Liver (tissue), 9 donors: Measurements from ENCODE around the gene BUD13. TPM values are rescaled to one million over a fixed set of nuclear protein-coding genes. Genes with fewer than 3 reads are reported as not detected.

Source experiments
- DNase-seq: peaks from one replicate; pipeline ENCODE4 v3.0.0-alpha.2; 2017; ENCODE audit warnings: low spot score
- H3K27ac ChIP-seq, 2 donors: one replicate each; pipeline ENCODE4 v1.7.0; 2013; ENCODE audit warnings: inconsistent platforms in 2 of 2, low read length in 2 of 2, control low read depth in 1 of 2, low read depth in 1 of 2, mild to moderate bottlenecking in 1 of 2
- H3K27me3 ChIP-seq, 4 donors: one replicate each; pipeline versions ENCODE4 v1.6.1 to v1.7.0; 2013; ENCODE audit warnings: low read length in 3 of 4, inconsistent platforms in 1 of 4, mild to moderate bottlenecking in 1 of 4, moderate library complexity in 1 of 4; ENCODE audit not compliant: control insufficient read depth in 4 of 4, insufficient read depth in 4 of 4
- H3K36me3 ChIP-seq, 4 donors: one replicate each; pipeline versions ENCODE4 v1.6.1 to v1.7.0; 2013; ENCODE audit warnings: low read length in 3 of 4, mild to moderate bottlenecking in 3 of 4, low read depth in 1 of 4, moderate library complexity in 1 of 4; ENCODE audit not compliant: control insufficient read depth in 4 of 4, insufficient read depth in 3 of 4
- H3K4me1 ChIP-seq, 4 donors: one replicate each; pipeline versions ENCODE4 v1.6.1 to v1.7.0; 2013; ENCODE audit warnings: low read length in 3 of 4, mild to moderate bottlenecking in 3 of 4, moderate library complexity in 1 of 4; ENCODE audit not compliant: control insufficient read depth in 4 of 4, insufficient read depth in 4 of 4
- H3K4me3 ChIP-seq, 3 donors: one replicate each; pipeline versions ENCODE4 v1.6.1 to v1.7.0; 2013; ENCODE audit warnings: low read length in 3 of 3, control low read depth in 1 of 3, low read depth in 1 of 3, mild to moderate bottlenecking in 1 of 3
- H3K9ac ChIP-seq, 2 donors: one replicate each; pipeline ENCODE4 v1.7.0; 2013; ENCODE audit warnings: low read length in 2 of 2, mild to moderate bottlenecking in 2 of 2, moderate library complexity in 2 of 2, control low read depth in 1 of 2, low read depth in 1 of 2
- H3K9me3 ChIP-seq, 4 donors: one replicate each; pipeline versions ENCODE4 v1.6.1 to v1.7.0; 2013; ENCODE audit warnings: low read length in 3 of 4; ENCODE audit not compliant: control insufficient read depth in 4 of 4
- ATF3 ChIP-seq: IDR thresholded peaks from 2 replicates; pipeline ENCODE4 v1.6.1; 2016; ENCODE audit warnings: antibody characterized with exemption
- EGR1 ChIP-seq, 2 donors: IDR thresholded peaks; 2 replicates each; pipeline ENCODE4 v1.6.1; 2016 to 2018; ENCODE audit warnings: antibody characterized with exemption in 2 of 2, low read depth in 2 of 2
- FOXA1 ChIP-seq: IDR thresholded peaks from 2 replicates; pipeline ENCODE4 v1.6.1; 2016; ENCODE audit warnings: antibody characterized with exemption
- FOXA2 ChIP-seq: IDR thresholded peaks from 2 replicates; pipeline ENCODE4 v1.6.1; 2016; ENCODE audit warnings: antibody characterized with exemption
- GABPA ChIP-seq, 2 donors: IDR thresholded peaks in 1 of 2; conservative IDR thresholded peaks in 1 of 2; 2 replicates each; pipeline ENCODE4 v1.6.1; 2016; ENCODE audit warnings: antibody characterized with exemption in 2 of 2, mild to moderate bottlenecking in 1 of 2, moderate library complexity in 1 of 2
- HNF4A ChIP-seq, 2 donors: conservative IDR thresholded peaks; 2 replicates each; pipeline ENCODE4 v1.6.1; 2016; ENCODE audit warnings: antibody characterized with exemption in 2 of 2, mild to moderate bottlenecking in 2 of 2
- HNF4G ChIP-seq: IDR thresholded peaks from 2 replicates; pipeline ENCODE4 v1.6.1; 2016; ENCODE audit warnings: antibody characterized with exemption
- JUND ChIP-seq, 2 donors: IDR thresholded peaks; 2 replicates each; pipeline ENCODE4 v1.6.1; 2016; ENCODE audit warnings: antibody characterized with exemption in 2 of 2
- NR2F2 ChIP-seq: IDR thresholded peaks from 2 replicates; pipeline ENCODE4 v1.6.1; 2016; ENCODE audit warnings: antibody characterized with exemption
- RAD21 ChIP-seq, 2 donors: IDR thresholded peaks; 2 replicates each; pipeline ENCODE4 v1.6.1; 2016; ENCODE audit warnings: antibody characterized with exemption in 2 of 2, mild to moderate bottlenecking in 2 of 2
- REST ChIP-seq: IDR thresholded peaks from 2 replicates; pipeline ENCODE4 v1.6.1; 2016; ENCODE audit warnings: antibody characterized with exemption, mild to moderate bottlenecking
- RXRA ChIP-seq, 2 donors: IDR thresholded peaks; 2 replicates each; pipeline ENCODE4 v1.6.1; 2017 to 2018; ENCODE audit warnings: antibody characterized with exemption in 2 of 2, mild to moderate bottlenecking in 1 of 2
- SP1 ChIP-seq: IDR thresholded peaks from 2 replicates; pipeline ENCODE4 v1.6.1; 2018; ENCODE audit warnings: antibody characterized with exemption, mild to moderate bottlenecking
- TAF1 ChIP-seq: conservative IDR thresholded peaks from 2 replicates; pipeline ENCODE4 v1.6.1; 2016; ENCODE audit warnings: antibody characterized with exemption, mild to moderate bottlenecking
- YY1 ChIP-seq: IDR thresholded peaks from 2 replicates; pipeline ENCODE4 v1.6.1; 2016; ENCODE audit warnings: antibody characterized with exemption, mild to moderate bottlenecking
- WGBS: extraction: QIAGEN DNeasy Blood & Tissue Kit; methylation state at CpG from one replicate; pipeline ENCODE4 v1.1.7; 2013; 5-methylcytosine and 5-hydroxymethylcytosine counted together
- polyA plus RNA-seq, 2 donors: library from polyadenylated mRNA; stranded (reverse) in 1 of 2; unstranded in 1 of 2; fragments of 200-250 nt in 1 of 2; fragments of >200 nt in 1 of 2; fragmentation: Nextera tagmentation in 1 of 2; extraction: Ambion mirVana in 1 of 2; gene quantifications; one replicate each; pipeline versions ENCODE4 v1.2.1 to v1.2.3, GENCODE V29; 2013 to 2015
- total RNA-seq, 2 donors: library from RNA; depleted of rRNA; stranded (reverse); fragments of >200 nt; gene quantifications; one replicate each; pipeline ENCODE4 v1.2.3, GENCODE V29; 2014
- TF ChIP-seq, protein P1 (sequence below): IDR thresholded peaks from 2 replicates; pipeline ENCODE4 v1.6.1; 2016; ENCODE audit warnings: antibody characterized with exemption
- TF ChIP-seq, protein P2 (sequence below): fragments of 150-350 bp; IDR thresholded peaks from 2 replicates; pipeline ENCODE4 v1.5.1; 2017; ENCODE audit warnings: improper control_type of control experiment, low read depth, low read length; ENCODE audit not compliant: missing input control
- TF ChIP-seq, protein P3 (sequence below): IDR thresholded peaks from 2 replicates; pipeline ENCODE4 v1.6.1; 2016; ENCODE audit warnings: antibody characterized with exemption
- donor health status: healthy.
- donor health status: healthy.
- donor health status: healthy.
- donor health status: healthy.
- donor health status: healthy.

BUD13 gene
- total and polyA plus RNA-seq, 4 donors = 3.9 to 7.4 (median 5.1) TPM

DNA sequence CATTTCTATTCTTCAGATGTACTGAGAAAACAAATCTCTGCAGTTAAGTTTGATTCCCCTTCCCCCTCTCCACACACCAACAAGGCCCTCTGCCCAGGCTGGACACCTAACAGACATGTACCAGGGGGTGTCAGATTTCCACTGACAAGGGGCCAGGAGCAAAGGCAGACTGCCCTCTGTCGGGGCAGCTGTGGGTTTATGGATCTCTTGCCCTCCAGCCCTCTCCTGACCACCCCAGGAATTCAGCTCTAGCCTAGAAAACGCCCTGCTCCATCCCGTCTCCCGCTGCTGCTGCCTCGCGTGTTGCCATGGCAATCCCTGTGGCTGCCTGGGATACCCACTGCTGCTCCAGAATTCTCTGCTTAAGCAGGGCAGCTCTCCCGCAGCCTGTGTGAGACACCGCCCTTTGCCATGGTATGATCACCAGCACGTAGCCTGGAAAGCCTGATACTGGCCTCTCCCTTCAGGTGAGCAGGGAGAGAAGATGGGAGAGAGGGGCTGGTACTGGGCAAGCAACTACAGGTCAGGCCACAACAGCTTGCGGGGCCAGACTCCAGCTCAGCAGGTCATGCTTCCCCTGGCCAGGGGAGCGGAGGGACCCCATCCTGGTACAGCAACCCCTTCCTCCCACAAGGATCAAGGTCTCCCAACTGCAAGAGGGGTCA lies 41.6 kb downstream of the BUD13 start (continued):
- TF ChIP-seq NR2F2 = no peak

DNA sequence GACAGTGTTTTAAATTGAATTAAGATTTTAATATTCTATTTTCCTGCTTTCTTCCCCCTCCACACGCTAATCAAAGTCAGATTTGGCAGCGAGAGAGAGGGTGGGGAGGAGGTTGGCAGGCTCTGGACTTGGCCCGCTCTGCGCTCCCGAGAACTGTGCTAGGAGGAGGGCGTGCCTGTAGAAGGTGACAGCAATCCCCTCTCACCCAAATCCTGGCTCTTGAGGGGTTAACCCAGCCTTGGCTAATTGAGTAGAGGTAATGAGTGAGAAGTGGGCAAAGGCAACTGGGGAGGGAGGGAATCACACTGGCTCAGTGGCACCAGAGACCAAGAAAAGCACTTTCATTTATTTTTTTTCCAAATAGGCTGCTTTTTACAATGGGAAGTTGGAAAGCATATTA lies 42.2 kb downstream of the BUD13 start:
- 46% methylated on average over 6 of the region's 6 CpGs for WGBS
- H3K27me3 ChIP-seq = no peaks in the 10 kb centered on the region
- H3K4me1 ChIP-seq = peaks cover 2 to 13% (median 8%) of the 10 kb centered on the region in 4 donors
- no peaks in the 10 kb centered on the region for H3K36me3 ChIP-seq
- no peaks in the 10 kb centered on the region for H3K9me3 ChIP-seq
- H3K9ac ChIP-seq = no peak overlapping the region
- TF ChIP-seq REST (no peak), TAF1 (no peak), JUND (IDR thresholded peaks at IDR 0.05) (no peak), SP1 (no peak), HNF4A (conservative IDR thresholded peaks at IDR 0.05) (no peak), YY1 (no peak), EGR1 (IDR thresholded peaks at IDR 0.05; ENCODE audit: low read depth in 2 of 2) (no peak), RXRA (IDR thresholded peaks at IDR 0.05) (no peak), FOXA2 (no peak), GABPA (IDR thresholded peaks at IDR 0.05 in 1 of 2, conservative IDR thresholded peaks at IDR 0.05 in 1 of 2) (no peak), RAD21 (IDR thresholded peaks at IDR 0.05) (no peak), HNF4G (no peak), FOXA1 (no peak), ATF3 (no peak), NR2F2 (no peak)
- TF ChIP-seq, protein P1, sequence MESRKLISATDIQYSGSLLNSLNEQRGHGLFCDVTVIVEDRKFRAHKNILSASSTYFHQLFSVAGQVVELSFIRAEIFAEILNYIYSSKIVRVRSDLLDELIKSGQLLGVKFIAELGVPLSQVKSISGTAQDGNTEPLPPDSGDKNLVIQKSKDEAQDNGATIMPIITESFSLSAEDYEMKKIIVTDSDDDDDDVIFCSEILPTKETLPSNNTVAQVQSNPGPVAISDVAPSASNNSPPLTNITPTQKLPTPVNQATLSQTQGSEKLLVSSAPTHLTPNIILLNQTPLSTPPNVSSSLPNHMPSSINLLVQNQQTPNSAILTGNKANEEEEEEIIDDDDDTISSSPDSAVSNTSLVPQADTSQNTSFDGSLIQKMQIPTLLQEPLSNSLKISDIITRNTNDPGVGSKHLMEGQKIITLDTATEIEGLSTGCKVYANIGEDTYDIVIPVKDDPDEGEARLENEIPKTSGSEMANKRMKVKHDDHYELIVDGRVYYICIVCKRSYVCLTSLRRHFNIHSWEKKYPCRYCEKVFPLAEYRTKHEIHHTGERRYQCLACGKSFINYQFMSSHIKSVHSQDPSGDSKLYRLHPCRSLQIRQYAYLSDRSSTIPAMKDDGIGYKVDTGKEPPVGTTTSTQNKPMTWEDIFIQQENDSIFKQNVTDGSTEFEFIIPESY = no peak
- TF ChIP-seq, protein P2, sequence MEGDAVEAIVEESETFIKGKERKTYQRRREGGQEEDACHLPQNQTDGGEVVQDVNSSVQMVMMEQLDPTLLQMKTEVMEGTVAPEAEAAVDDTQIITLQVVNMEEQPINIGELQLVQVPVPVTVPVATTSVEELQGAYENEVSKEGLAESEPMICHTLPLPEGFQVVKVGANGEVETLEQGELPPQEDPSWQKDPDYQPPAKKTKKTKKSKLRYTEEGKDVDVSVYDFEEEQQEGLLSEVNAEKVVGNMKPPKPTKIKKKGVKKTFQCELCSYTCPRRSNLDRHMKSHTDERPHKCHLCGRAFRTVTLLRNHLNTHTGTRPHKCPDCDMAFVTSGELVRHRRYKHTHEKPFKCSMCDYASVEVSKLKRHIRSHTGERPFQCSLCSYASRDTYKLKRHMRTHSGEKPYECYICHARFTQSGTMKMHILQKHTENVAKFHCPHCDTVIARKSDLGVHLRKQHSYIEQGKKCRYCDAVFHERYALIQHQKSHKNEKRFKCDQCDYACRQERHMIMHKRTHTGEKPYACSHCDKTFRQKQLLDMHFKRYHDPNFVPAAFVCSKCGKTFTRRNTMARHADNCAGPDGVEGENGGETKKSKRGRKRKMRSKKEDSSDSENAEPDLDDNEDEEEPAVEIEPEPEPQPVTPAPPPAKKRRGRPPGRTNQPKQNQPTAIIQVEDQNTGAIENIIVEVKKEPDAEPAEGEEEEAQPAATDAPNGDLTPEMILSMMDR = no peak
- TF ChIP-seq, protein P3, sequence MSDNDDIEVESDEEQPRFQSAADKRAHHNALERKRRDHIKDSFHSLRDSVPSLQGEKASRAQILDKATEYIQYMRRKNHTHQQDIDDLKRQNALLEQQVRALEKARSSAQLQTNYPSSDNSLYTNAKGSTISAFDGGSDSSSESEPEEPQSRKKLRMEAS = no peak
- no peak for DNase-seq
- no peak overlapping the region for H3K4me3 ChIP-seq
- no peak overlapping the region for H3K27ac ChIP-seq
